Fibroblast of skin of back (primary cell): ENCODE results near the gene FGF23.

Source experiments
- DNase-seq: peaks from one replicate; pipeline ENCODE4 v3.0.0-alpha.2; 2013

FGF23 gene

DNA sequence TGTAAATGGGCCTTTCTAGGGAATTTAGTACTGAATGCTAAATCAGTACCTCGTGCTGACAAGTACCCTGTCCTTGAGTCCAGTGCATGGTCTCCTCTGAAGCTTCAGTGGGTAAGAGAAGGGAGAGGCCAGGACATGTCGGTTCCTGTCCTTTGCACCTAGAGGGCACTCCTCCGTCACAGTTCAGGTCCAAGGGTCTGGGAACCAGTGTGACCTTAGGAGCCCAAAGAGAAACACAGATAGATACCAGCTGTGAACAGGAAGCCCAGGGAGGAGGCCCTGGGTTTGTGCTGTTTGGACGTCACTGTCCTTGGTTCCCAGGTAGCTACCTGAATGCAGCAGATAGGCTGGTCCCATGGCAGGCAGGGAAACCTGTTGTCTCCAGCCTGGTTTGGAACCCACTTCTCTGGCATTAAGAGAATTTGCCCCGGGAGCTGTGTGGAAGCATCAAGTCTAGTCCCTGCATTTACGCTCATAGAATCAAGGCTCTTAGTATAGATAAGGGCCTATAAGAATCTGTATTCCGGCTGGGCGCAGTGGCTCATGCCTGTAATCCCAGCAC is 3.9 kb upstream of the FGF23 start:
- no peak for DNase-seq

DNA sequence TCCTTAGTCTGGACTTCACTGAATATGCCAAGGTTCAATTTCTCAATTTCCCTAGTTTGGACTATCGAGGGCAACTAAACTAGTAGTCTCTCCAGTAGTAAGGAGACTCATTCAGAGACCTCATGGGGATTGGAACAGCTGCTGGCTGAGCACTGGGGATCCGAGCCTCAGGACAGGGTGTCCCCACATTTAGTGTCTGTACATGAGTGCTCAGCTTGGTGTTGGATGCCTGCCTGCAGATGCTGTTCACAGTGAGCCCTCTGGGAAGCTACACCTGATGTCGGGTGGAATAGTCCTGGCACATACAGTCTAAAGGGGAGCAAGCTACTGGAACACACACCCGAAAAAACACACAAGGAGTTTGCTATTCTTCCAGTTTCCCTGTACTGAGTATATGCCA is 820 bp upstream of the FGF23 start:
- DNase-seq, result no peak

DNA sequence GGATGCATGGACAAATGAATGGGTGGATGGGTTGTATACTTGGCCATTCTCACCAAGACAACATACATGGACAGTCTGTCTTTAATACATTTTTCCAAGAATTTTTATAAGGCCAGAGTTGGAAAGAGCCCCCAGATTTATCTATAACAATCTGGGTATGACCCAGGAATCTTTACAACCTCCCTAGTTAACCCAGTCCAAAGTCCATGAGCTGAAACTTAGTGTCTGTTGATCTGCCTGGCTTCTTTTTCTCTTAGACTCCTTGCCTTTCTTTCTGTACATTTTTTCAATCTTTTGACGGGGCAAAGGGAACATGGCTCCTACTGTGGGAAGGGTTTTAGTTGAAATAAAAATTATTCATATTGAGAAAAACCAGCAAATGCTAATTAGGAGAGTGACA is 740 bp downstream of the FGF23 start:
- no peak for DNase-seq

DNA sequence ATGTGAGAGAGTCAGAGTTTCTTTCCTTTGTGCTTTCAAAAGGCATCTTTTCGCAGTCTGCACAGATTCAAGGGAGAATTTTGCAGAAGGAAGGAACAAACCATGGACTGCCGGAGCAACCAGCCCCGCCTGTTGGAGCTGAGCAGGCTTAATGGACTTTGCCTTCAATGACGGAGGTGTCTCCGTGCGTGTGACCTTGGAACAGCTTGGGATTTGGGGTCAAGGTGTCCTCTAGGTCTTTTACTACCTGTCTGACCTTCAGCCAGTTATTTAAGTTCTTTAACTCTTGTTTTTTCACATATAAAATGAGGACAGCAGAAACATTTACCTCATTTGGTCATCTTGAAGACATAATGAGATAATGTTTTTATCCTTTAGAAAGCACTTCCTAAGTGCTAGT is 4.1 kb downstream of the FGF23 start:
- no peak for DNase-seq

DNA sequence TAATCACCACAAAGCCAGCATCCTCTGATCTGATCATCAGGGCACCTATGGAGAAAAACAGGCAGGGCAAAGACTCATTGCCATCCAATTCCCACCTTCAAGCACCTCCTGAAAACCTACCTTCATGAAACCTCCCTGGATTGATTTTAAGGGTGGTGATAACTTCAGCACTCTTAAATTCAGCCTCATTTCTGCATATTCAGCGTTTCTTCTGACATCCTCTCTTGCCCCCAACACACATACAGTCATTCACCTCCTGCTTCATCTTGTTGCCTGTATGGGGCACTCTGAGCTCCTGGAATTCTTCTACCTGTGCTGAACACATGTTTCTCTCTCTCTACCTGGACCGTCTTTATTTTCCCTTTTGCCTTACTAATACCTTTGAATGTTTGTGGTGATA is 6.9 kb downstream of the FGF23 start:
- no peak for DNase-seq

DNA sequence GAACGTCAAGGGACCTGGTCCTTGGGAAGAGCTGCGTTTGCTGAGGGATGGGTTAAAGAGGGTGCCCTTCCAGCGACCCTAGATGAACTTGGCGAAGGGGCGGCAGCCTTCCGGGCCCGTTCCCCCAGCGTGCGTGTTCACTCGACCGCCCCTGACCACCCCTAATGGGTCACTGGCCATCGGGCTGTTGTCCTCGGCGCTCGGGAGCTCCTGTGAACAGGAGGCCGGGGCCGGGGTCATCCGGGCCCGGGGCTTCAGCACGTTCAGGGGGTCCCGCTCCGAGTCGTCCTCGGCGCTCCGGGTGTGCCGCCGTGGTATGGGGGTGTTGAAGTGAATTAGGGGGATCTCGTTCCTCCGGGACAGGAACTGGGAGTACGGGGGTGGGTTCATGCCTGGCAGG is 9.2 kb downstream of the FGF23 start:
- no peak for DNase-seq

DNA sequence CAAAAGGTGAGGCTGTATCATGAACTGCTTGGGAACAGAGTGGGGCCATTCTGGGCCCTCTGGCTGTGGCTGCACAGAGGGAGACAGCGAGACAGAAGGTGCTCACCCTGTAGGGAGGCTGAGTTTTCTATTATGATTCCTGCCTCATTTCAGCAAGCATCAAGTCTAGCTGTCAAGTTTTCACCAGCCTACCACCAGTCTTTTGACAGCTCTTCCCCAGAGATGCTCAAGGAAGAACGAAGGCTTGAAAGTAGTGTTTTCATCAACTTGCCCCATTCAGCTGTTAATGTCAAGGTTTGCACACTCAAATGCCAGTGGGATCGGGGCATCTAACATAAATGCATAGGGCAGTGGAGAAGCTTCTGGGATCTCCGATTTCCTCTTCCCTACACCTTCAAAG is 10.0 kb downstream of the FGF23 start:
- no peak for DNase-seq

DNA sequence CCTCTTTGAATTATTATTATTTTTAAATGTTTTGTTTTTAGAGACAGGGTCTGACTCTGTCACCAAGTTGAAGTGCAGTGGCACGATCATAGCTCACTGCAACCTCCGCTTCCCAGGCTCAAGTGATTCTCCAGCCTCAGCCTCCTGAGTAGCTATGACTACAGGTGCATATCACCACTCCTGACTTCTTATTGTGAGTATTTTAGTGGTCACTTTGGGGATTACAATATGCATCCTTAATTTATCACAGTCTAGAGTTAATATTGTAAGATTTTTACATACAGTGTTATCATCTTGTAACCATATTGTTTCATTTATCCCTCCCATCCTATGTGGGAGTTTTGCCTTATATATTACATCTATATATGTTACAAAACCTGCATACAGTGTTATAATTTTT is 13.4 kb downstream of the FGF23 start:
- DNase-seq, result no peak

DNA sequence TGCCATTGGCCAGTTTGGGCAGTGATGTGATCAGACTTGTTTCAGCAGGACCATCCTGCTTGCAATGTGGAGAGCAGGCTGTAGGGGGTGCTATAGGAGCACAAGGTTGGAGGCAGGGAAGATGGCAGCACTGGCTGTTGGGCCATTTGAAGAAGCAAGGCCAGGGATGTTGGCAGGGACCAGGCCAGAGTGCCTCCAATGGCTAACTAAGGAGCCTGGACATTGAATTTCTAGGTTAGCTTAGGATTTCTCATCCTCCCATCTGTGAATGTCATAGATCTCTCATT is 23.5 kb downstream of the FGF23 start:
- peak; percentile 14 for DNase-seq

DNA sequence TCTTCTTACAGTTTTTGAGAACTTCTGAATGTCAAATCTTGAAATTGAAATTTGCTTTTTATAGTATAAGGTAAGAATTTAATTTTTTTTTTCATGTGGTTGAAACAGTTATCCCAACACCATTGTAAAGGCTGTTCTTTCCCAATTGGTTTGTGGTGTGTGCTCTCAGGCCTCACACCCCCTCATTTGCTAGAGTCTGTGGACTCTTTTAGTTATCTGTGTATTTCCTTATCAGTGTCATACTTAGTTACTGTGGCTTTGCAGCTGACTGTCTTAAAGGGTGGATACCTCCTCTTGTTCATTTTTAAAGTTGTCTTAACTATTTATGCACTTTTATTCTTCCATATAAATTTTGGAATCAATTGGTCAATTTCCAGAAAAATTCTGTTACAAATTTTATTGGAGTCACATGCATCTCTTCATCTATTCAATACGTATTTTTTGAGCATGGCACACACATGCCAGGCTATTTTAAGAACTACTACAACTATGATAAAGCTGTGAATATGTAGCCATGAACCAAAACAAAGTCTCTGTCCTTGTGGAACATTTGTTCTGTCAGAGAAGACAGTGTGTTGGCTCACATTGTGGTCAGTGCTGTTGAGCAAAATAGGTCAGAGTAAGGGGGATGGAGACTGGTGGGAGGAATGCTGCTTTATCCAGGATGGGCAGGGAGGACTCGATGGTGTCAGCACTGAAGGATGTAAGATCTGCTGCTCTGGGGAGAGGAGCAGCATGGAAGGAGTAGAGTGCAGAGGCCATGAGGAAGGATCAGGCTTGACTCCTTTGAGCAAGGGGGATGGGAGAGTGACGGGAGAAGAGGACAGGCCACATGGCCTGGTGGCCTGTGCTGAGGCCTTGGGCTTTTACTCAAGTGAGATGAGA is 24.1 kb downstream of the FGF23 start:
- DNase-seq, result no peak

DNA sequence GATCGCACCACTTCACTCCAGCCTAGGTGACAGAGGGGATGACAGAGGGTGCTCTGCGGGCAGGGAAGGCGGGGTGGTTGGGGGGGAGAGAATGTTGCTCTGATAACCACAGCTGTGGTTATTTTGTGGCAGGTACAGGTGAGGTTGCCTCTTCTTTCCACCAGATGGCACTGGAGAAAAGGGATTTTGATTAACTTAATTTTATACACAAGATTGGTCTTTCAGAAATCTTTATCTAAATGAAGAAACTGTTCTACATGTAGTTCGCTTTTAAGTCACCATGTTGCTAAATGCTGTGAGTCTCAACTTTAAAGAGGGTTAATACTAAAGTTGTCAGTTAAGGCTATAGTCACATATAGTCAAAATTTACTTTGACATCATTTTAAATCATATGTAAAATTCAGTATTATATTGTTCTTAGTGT is 25.7 kb downstream of the FGF23 start:
- DNase-seq, result no peak

DNA sequence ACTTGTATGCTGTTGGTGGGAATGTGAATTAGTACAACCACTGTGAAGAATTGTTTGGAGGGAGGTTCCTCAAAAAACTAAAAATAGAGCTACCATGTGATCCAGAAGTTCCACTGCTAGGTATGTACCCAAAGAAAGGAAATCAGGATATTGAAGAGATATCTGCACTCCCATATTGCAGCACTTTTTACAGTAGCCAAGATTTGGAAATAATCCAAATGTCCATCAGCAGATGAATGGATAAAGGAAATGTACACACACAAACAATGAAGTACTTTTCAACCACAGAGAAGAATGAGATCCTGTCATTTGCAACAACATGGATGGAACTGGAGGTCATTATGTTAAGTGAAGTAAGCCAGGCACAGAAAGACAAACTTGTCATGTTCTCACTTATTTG is 32.6 kb downstream of the FGF23 start:
- DNase-seq, result no peak

DNA sequence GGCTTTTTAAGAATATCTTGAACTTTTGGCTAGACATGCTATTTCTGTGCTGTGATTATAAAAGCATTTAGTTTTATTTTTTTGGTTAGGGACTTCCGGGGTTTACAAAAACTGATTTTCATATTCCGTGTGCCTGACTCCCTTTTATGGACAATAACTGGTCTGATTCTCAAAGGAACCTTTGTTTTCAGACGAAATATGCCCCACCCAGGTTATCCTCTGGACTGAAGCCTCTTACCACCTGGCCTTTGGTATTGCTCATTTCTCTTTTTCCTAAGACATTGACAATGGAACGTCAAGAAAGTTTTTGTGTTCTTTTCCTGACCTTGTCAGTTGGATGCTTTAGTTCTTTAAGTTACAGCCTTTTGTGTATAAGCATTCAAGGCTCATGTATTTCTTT is 47.7 kb downstream of the FGF23 start:
- no peak for DNase-seq

DNA sequence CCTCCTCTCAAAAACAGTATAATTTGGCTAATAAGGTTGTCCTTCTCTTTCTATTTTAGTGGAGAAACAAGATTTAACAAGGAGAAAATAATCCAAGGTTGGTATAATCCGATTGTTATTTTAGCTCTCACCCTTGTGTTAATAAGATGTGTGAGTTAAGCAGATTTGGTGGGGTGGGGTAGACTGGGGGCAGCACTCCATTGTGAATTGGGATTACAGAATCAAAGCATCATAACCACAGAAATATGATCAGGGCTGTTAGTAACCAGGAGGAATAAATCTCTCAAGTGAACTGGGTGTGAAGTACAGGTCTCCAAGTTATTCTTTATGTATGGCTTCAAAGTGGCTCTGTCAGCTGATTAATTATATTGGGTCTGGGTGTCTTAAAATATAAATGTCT is 48.3 kb downstream of the FGF23 start:
- no peak for DNase-seq

DNA sequence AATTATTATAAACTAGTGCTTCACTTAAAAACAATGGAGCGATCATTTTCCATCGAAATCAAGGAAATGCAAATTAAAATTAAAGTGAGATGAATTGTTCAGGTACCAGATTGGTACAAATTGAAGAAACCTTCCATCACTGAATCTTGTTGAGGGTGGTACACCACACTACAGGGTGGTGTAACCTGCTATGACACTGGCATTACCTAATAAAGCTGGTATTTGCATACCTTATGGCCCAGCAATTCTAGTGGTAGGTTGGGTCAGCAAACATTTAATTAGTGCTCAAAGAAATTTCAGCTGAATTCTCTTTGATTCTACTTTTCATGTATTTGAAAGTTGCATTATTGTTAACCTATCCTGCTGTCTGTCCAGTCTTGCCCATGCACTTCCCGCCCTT is 49.3 kb downstream of the FGF23 start:
- DNase-seq, result no peak

DNA sequence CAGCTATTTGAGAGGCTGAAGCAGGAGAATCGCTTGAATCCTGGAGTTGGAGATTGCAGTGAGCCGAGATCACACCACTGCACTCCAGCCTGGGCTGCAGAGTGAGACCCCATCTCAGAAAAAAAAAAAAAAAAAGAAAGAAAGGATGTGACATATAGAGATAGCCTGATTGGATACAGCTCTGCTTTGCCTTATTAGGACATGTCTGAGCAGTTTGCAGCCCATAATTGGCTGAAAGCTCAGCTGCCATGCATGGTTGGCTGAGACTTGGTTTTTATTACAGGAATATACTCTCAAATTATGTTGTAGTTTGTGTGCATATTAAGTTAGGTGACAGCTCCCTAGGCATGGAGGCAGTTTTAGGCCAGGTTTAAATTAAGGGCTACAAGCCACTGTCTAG is 52.2 kb downstream of the FGF23 start:
- DNase-seq, result no peak

DNA sequence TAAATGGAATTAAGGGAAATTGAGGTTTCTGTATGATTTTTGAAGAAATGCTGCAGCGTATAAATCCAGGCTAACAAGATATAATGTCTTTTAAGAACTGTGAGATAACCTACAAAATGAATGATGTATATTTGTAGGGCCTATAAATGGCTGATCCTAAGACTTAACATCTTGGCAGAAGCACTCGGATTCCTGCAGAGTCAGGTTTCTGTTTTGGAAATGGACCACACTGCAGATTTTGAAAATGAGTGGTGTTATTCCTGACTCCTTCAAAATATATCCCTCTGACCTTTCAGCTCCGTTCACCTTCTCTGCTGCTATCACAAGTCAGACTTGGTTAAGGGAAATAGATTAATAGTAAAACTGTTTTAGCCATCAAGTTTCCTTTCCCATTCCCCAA is 53.5 kb downstream of the FGF23 start:
- no peak for DNase-seq

DNA sequence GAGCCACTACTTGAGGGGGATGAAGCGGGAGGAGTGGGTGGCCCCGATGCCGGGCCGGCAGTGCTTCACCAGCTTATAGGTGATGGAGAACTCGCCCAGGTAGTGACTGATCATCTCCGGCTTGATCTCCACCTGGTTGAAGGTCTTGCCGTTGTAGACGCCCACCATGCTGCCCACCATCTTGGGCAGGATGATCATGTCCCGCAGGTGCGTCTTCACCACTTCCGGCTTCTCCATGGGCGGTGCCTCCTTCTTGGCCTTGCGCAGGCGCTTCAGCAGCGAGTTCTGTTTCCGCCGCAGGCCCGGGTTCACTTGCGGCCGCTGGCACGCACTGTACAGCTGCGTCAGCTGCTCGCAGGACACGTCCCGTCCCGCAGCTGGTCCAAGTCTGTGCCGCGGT is 55.1 kb downstream of the FGF23 start:
- DNase-seq, result no peak

DNA sequence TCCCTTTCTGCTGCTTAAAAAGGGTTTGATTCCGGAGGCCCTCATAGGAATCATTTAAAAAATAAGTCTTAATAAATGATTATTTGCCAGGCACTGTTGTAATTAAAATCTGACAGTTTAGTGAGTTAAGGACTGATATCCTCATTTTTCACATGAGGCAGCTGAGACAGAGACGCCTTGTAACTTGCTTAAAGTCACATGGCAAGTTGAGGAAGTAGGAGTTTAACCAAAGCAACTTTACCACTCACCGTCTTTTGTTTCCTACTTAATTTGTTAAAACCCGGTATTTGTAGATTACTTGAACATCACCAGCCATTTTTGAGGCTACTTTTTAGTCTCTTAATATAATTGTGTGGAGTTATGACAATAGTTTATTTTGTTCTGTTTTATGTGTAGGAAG is 56.1 kb downstream of the FGF23 start:
- DNase-seq, result no peak

DNA sequence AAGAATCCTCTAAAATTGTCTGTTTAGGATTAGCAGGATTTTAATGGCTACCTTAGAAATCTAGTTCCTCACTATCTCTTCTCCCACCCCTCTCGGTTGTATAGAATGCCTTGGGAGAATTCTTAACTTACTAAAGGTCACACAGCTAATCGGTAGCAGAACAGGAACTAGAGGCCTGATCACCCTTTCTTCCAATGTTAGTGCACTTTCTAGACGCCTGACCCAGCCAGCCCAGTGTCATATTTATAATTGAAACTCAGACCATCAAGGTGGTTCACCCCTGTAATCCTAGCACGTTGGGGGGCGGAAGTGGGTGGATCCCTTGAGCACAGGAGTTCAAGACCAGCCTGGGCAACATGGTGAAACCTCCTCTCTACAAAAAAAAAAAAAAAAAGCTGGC is 56.8 kb downstream of the FGF23 start:
- no peak for DNase-seq

DNA sequence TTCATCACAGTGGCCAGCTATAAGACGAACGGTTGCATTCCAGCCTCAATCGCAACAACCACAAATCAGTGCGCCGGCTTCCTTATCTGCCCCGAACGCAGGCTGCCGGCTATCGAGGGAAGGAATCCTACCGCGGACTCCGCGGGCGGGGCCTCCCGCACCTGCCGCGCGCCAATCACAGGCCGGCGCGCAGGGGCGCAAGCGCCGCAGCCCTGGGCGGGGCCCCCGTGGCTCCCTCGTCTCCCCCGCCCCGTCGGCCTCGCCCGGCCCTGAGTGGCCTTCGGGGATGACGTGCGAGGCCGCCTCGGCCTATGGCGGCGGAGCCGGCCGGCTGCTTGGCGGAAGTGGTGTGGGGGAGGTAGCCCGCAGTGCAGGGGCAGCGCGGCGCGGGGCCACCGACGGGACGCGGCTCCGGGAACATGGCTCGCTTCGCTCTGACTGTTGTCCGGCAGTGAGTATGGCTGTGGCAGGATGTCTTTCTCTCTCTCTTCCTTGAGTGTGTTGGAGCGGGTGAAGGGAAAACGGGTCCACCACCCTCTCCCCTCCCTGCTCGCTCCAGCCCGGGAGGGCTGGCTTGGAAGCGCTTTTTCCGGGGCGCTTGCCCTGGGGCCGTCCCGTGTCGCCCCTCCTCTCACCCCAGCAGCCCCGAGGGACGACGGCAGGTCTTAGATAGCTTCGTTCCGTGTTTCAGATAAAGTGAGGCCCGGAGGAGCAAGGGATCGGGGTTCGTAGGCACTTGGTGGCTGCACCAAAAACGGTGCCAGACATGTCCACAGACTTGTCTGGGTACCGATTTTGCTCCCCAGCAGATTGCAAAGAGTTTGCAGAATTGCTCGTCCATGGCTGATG is 58.4 kb downstream of the FGF23 start, which contains the start of gene TIGAR:
TIGAR (plus strand) TSS at position 361 of the 849 bp plus-strand sequence; CDS start at position 420, 59 bp downstream.
- DNase-seq, result peak; percentile 95

DNA sequence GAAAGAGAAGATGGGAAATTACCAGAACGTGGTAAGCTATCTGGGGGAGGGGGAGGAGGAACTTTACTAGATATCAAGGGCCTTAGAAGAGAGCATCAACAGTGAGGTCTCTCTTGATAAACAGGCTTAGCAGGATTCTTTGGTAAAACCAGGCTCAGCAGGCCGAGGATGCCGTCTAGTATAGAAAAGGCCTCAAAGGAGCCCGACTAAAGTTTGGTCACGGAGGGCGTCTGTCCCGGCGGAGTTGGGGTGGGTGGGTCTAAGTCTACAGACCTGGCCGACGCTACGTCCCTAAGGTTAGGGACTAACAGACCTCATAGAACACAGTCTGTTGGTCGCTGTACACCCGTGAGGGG is 59.0 kb downstream of the FGF23 start:
- DNase-seq, result peak; percentile 8
